Activated B cell treated with CpG ODN at 0.5 μM for 24 hours (primary cell): ENCODE results near the gene SUPT16H. TPM values are rescaled to one million over a fixed set of nuclear protein-coding genes. Genes with fewer than 3 reads are reported as not detected.
A peak's percentile ranks its signal among the peaks of the same experiment; 100 is the strongest.
"Not testable (repeated sequence)": the region's sequence is repeated elsewhere in the genome, so short reads cannot be mapped to it uniquely, and the experiment has no call there.

ENCODE experiments used
- ATAC-seq: fragments of 200-7000 bp; cut with Tn5 transposase; one replicate; pipeline ENCODE4 v1.10.0; 2021; ENCODE audit warnings: low read depth, mild to moderate bottlenecking, moderate library complexity
- CTCF ChIA-PET: fragments of 350-600 bp; sonication (Branson Sonifier 250); formaldehyde crosslinking; loops from one replicate; lab custom pipeline; 2021; ENCODE audit warnings: antibody characterized with exemption; lab: Charles Lee
- POLR2A ChIA-PET: fragments of 350-600 bp; sonication (Branson Sonifier 250); formaldehyde crosslinking; loops from one replicate; lab custom pipeline; 2021; ENCODE audit warnings: antibody characterized with exemption; lab: Charles Lee
- DNase-seq: peaks from one replicate; pipeline ENCODE4 v3.0.0; 2022
- H3K27ac Mint-ChIP-seq: one replicate; pipeline ENCODE4 v1.8.0; 2020; ENCODE audit warnings: mixed read lengths
- H3K27me3 Mint-ChIP-seq: one replicate; pipeline ENCODE4 v1.8.0; 2021; ENCODE audit warnings: mixed read lengths
- H3K36me3 Mint-ChIP-seq: one replicate; pipeline ENCODE4 v1.8.0; 2021; ENCODE audit warnings: low read depth, mixed read lengths
- H3K4me1 Mint-ChIP-seq: one replicate; pipeline ENCODE4 v1.8.0; 2021; ENCODE audit warnings: mixed read lengths
- H3K4me3 Mint-ChIP-seq: one replicate; pipeline ENCODE4 v1.8.0; 2020; ENCODE audit warnings: mild to moderate bottlenecking, mixed read lengths
- H3K9me3 Mint-ChIP-seq: one replicate; pipeline ENCODE4 v1.8.0; 2020; ENCODE audit warnings: mixed read lengths
- intact Hi-C: fragments of 100-400 bp; cut with micrococcal nuclease; formaldehyde crosslinking; loops from one replicate; pipeline ENCODE4 v1.15.1; 2024
- total RNA-seq: library from RNA; stranded (reverse); gene quantifications from 2 replicates; pipeline ENCODE4 v1.2.3, GENCODE V29; 2022
- TF ChIP-seq, protein P1 (sequence below): fragments of 200-600 bp; IDR thresholded peaks from one replicate; pipeline ENCODE4 v1.8.0; 2022; ENCODE audit warnings: antibody characterized with exemption, mild to moderate bottlenecking

The SUPT16H gene
- total RNA-seq, 1 donor from 2014 or later = 102 TPM

DNA sequence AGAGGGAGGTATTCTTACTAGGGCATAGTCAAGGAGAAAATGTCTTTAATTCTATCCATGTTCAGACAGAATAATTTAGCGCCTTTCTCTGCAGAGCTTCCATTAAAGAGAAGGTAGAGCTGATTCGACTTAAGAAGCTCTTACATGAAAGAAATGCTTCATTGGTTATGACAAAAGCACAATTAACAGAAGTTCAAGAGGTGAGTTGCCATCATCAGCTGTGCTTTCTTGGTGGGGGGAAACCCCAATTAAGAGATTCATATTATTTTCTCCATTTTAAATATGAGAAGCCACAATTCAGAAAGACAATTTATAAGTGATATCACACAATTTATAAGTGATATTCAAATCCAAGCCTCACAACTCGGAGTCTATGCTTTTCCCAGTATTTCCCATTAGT, 76.2 kb downstream of the SUPT16H start:
- ATAC-seq (peak; percentile 31), DNase-seq (no peak)
- TF ChIP-seq, protein P1, sequence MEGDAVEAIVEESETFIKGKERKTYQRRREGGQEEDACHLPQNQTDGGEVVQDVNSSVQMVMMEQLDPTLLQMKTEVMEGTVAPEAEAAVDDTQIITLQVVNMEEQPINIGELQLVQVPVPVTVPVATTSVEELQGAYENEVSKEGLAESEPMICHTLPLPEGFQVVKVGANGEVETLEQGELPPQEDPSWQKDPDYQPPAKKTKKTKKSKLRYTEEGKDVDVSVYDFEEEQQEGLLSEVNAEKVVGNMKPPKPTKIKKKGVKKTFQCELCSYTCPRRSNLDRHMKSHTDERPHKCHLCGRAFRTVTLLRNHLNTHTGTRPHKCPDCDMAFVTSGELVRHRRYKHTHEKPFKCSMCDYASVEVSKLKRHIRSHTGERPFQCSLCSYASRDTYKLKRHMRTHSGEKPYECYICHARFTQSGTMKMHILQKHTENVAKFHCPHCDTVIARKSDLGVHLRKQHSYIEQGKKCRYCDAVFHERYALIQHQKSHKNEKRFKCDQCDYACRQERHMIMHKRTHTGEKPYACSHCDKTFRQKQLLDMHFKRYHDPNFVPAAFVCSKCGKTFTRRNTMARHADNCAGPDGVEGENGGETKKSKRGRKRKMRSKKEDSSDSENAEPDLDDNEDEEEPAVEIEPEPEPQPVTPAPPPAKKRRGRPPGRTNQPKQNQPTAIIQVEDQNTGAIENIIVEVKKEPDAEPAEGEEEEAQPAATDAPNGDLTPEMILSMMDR = no peak
- ChIA-PET CTCF (no interaction called here), POLR2A (interaction anchor here (0.6 to 3.3 kb wide), 11 partner anchors 10 to 77 kb away, joined by 3 to 31 read pairs (median 5); partner anchors contain the start of genes HNRNPC and SUPT16H)
- no peaks in the 10 kb centered on the region for H3K9me3 Mint-ChIP-seq
- H3K36me3 Mint-ChIP-seq = no peaks in the 10 kb centered on the region
- intact Hi-C loops = loop anchor here (1.0 to 10.0 kb wide), 10 partner anchors 7 to 1995 kb away; partner anchors contain the start of genes CHD8, DAD1, HNRNPC and PPP1R3E
- H3K27me3 Mint-ChIP-seq = no peaks in the 10 kb centered on the region
- peak overlapping the region; percentile 87 for H3K4me3 Mint-ChIP-seq
- peak overlapping the region; percentile 93 for H3K27ac Mint-ChIP-seq
- peaks cover 26% of the 10 kb centered on the region for H3K4me1 Mint-ChIP-seq

DNA sequence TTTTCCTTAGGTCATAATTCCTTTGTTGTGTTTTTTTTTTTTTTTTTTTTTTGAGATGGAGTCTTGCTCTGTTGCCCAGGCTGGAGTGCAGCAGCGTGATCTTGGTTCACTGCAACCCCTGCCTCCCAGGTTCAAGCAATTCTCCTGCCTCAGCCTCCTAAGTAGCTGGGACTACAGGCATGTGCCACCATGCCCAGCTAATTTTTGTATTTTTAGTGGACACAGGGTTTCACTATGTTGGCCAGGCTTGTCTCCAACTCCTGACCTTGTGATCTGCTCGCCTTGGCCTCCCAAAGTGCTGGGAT, 81.0 kb downstream of the SUPT16H start:
- not testable (repeated sequence) for H3K4me3 Mint-ChIP-seq, ATAC-seq, DNase-seq, H3K36me3 Mint-ChIP-seq, H3K9me3 Mint-ChIP-seq, H3K27me3 Mint-ChIP-seq, H3K27ac Mint-ChIP-seq
- CTCF ChIA-PET = interaction anchor here (0.6 kb wide), 1 partner anchor 9 kb away, joined by 4 read pairs; no protein-coding TSS in a partner anchor
- POLR2A ChIA-PET = interaction anchor here (0.6 to 1.2 kb wide), 3 partner anchors 26 to 37 kb away, joined by 3 to 10 read pairs (median 5); no protein-coding TSS in a partner anchor
- H3K4me1 Mint-ChIP-seq = peaks cover 25% of the 10 kb centered on the region
- intact Hi-C loops = loop anchor here (10.0 kb wide), 2 partner anchors 772 to 1282 kb away; partner anchors contain the start of gene DAD1

DNA sequence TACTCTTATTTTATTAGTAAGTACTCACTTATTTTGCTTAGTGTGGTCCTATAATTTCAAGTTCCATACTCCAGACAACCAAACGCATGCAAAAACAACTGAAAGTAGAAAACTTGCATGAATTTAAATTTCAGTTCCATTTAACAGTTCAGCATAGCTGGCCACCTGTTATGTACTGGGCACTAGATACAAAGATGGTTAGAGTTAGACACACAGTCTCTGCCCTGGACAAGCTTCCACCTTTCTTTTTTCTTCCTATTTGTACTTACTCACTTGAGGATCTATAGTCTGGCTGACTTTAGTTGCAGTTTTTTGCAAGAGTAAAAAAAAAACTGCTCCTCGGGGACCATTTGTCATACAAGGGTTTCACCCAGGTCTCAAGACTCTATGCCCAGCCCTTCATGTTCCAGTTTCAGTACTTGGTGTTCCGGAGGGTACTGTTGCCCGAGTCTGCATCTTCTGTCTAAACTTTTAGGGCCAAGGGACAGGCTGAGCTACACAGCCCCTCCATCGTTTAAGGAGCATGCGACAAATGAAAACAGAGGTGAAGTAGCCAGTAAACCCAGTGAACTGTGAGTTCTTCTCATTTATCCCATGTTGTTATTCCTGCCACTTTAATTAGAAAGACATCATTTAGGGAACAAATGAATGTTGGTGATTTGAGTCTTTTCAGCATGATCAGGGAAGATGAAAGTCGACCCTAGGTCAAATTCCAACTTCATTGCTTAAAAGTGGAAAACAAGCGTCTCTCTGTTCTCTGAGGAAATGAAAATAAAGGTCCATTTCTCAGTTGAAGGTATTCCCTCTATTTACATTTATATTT, 81.6 kb downstream of the SUPT16H start:
- ATAC-seq (peak; percentile 32), DNase-seq (no peak)
- Mint-ChIP-seq H3K9me3 (no peaks in the 10 kb centered on the region), H3K36me3 (no peaks in the 10 kb centered on the region), H3K4me1 (peaks cover 20% of the 10 kb centered on the region), H3K27me3 (no peaks in the 10 kb centered on the region), H3K4me3 (no peak overlapping the region), H3K27ac (no peak overlapping the region)
- intact Hi-C loops = loop anchor here (10.0 kb wide), 2 partner anchors 773 to 1283 kb away; partner anchors contain the start of gene DAD1
- ChIA-PET POLR2A (interaction anchor here (0.7 kb wide), 1 partner anchor 77 kb away, joined by 6 read pairs; no protein-coding TSS in a partner anchor), CTCF (interaction anchor here (0.6 kb wide), 1 partner anchor 10 kb away, joined by 4 read pairs; no protein-coding TSS in a partner anchor)
- TF ChIP-seq, protein P1 = no peak

Other genes starting within 250 kb of the SUPT16H start
- not detected in 2 replicates for gene OR5AU1, start 228.0 kb downstream of the SUPT16H start, total RNA-seq
- gene HNRNPC, start 114.6 kb downstream of the SUPT16H start, total RNA-seq = 653 and 683 TPM in 2 replicates
- gene RPGRIP1, start 103.9 kb downstream of the SUPT16H start, total RNA-seq = not detected in 2 replicates
- 113 and 133 TPM in 2 replicates for gene CHD8, start 72.1 kb upstream of the SUPT16H start, total RNA-seq
- 25.0 and 27.5 TPM in 2 replicates for gene RAB2B, start 92.9 kb upstream of the SUPT16H start, total RNA-seq
- gene TOX4, start 93.2 kb upstream of the SUPT16H start, total RNA-seq = 77.2 and 81.4 TPM in 2 replicates
- gene METTL3, start 127.3 kb upstream of the SUPT16H start, total RNA-seq = 81.9 and 94.5 TPM in 2 replicates
- gene SALL2, start 142.3 kb upstream of the SUPT16H start, total RNA-seq = 0.24 and 0.37 TPM in 2 replicates
- not detected in 2 replicates for gene OR10G3, start 196.1 kb upstream of the SUPT16H start, total RNA-seq